HCT116 (cell line): ENCODE measurements around the gene NAALAD2. TPM values are rescaled to one million over a fixed set of nuclear protein-coding genes. Genes with fewer than 3 reads are reported as not detected.

Experiments used
- ATAC-seq: fragments of 200-7000 bp; cut with Tn5 transposase; 2 replicates; pipeline ENCODE4 v1.9.1; 2020; ENCODE audit warnings: mild to moderate bottlenecking, moderate library complexity
- BruUV-seq: library from RNA; stranded (reverse); fragments of 400-500 nt; replicated peaks from 2 replicates; lab custom pipeline; 2021; lab: Mats Ljungman, UMichigan
- CTCF ChIA-PET: fragments of 300-600 bp; sonication (Branson Sonifier 250); formaldehyde crosslinking; loops from one replicate; lab custom pipeline; 2021; ENCODE audit warnings: antibody characterized with exemption; lab: Charles Lee
- POLR2A ChIA-PET: fragments of 300-600, 350-600 bp; sonication (Branson Sonifier 250); formaldehyde crosslinking; loops from one replicate; lab custom pipeline; 2021; ENCODE audit warnings: antibody characterized with exemption; lab: Charles Lee
- RAD21 ChIA-PET, 2 experiments: fragments of 300-600 bp; sonication (Branson Sonifier 250); formaldehyde crosslinking; loops; one replicate each; lab custom pipeline; 2023; ENCODE audit warnings: low total read pairs in 2 of 2; ENCODE audit not compliant: uncharacterized antibody in 2 of 2, unreplicated experiment in 2 of 2, low non-redundant PET in 1 of 2; lab: Charles Lee
- DNase-seq: peaks from one replicate; pipeline ENCODE4 v3.0.0-alpha.2; 2010; ENCODE audit warnings: low read depth, low spot score
- H2AFZ ChIP-seq: fragments of 200-600 bp; shearing (Covaris generic), sonication (generic); 2 replicates; pipeline ENCODE4 v1.6.1; 2017; ENCODE audit warnings: low read depth, mixed run types, mixed read lengths, antibody characterized with exemption, low read length; ENCODE audit not compliant: poor library complexity, severe bottlenecking
- H3K27ac ChIP-seq: 2 replicates; pipeline ENCODE4 v1.5.1; 2012; ENCODE audit warnings: low read depth, low read length
- H3K27me3 ChIP-seq: fragments of 200-600 bp; sonication (generic); 2 replicates; pipeline ENCODE4 v1.6.1; 2016; ENCODE audit warnings: mixed run types, low read length, mixed read lengths; ENCODE audit not compliant: insufficient read depth
- H3K36me3 ChIP-seq, 2 experiments: fragments of 200-500 bp in 1 of 2; fragments of 200-600 bp in 1 of 2; sonication (Bioruptor generic) in 1 of 2; sonication (generic) in 1 of 2; 2 replicates each; pipeline versions ENCODE4 v1.5.1 to v1.6.1; 2014 to 2016; ENCODE audit warnings: low read length in 2 of 2, inconsistent platforms in 1 of 2, mixed read lengths in 1 of 2, mixed run types in 1 of 2; ENCODE audit not compliant: insufficient read depth in 2 of 2, control insufficient read depth in 1 of 2
- H3K4me1 ChIP-seq, 2 experiments: fragments of 200-600 bp in 1 of 2; sonication (generic) in 1 of 2; 2 replicates each; pipeline versions ENCODE4 v1.5.1 to v1.6.1; 2012 to 2017; ENCODE audit warnings: low read length in 2 of 2, inconsistent platforms in 1 of 2, mild to moderate bottlenecking in 1 of 2, mixed read lengths in 1 of 2, mixed run types in 1 of 2, moderate library complexity in 1 of 2; ENCODE audit not compliant: insufficient read depth in 2 of 2, control insufficient read depth in 1 of 2
- H3K4me2 ChIP-seq: fragments of 200-600 bp; sonication (generic); 2 replicates; pipeline ENCODE4 v1.6.1; 2017; ENCODE audit warnings: mixed run types, low read length, mixed read lengths
- H3K4me3 ChIP-seq, 2 experiments: fragments of 200-600 bp in 1 of 2; sonication (generic) in 1 of 2; replicated peaks in 1 of 2; 2 replicates each; pipeline ENCODE4 v1.5.1; 2011 to 2016; ENCODE audit warnings: low read length in 2 of 2, control low read depth in 1 of 2, low read depth in 1 of 2, mild to moderate bottlenecking in 1 of 2, mixed read lengths in 1 of 2, mixed run types in 1 of 2
- H3K79me2 ChIP-seq: fragments of 200-600 bp; sonication (generic); 2 replicates; pipeline ENCODE4 v1.6.1; 2017; ENCODE audit warnings: mild to moderate bottlenecking, mixed run types, low read length, moderate library complexity, mixed read lengths; ENCODE audit not compliant: insufficient read depth
- H3K9ac ChIP-seq: fragments of 200-600 bp; sonication (generic); 2 replicates; pipeline ENCODE4 v1.6.1; 2016; ENCODE audit warnings: low read length, mixed read lengths
- H3K9me2 ChIP-seq: fragments of 200-600 bp; sonication (generic), shearing (Covaris generic); 2 replicates; pipeline ENCODE4 v1.6.1; 2017; ENCODE audit warnings: mixed run types, mild to moderate bottlenecking, moderate library complexity; ENCODE audit not compliant: insufficient read depth
- H3K9me3 ChIP-seq, 2 experiments: fragments of 200-500 bp in 1 of 2; fragments of 200-600 bp in 1 of 2; sonication (Bioruptor generic) in 1 of 2; sonication (generic) in 1 of 2; 2 replicates each; pipeline ENCODE4 v1.6.1; 2014 to 2017; ENCODE audit warnings: low read length in 2 of 2, mixed read lengths in 2 of 2, inconsistent platforms in 1 of 2, low read depth in 1 of 2, mild to moderate bottlenecking in 1 of 2, mixed run types in 1 of 2, moderate library complexity in 1 of 2; ENCODE audit not compliant: control insufficient read depth in 1 of 2, insufficient read depth in 1 of 2
- H4K20me1 ChIP-seq: fragments of 200-600 bp; sonication (generic), shearing (Covaris generic); 2 replicates; pipeline ENCODE4 v1.6.1; 2017; ENCODE audit warnings: mixed run types, mild to moderate bottlenecking, moderate library complexity; ENCODE audit not compliant: insufficient read depth
- CBX3 ChIP-seq: IDR thresholded peaks from 2 replicates; pipeline ENCODE4 v1.6.1; 2012; ENCODE audit warnings: low read depth
- CEBPB ChIP-seq: IDR thresholded peaks from 2 replicates; pipeline ENCODE4 v1.6.1; 2012; ENCODE audit warnings: low read depth
- EZH2 ChIP-seq: fragments of 200-600 bp; sonication (generic); IDR thresholded peaks from 2 replicates; pipeline ENCODE4 v1.6.1; 2017; ENCODE audit warnings: antibody characterized with exemption, mixed run types
- EZH2phosphoT487 ChIP-seq: fragments of 200-600 bp; IDR thresholded peaks from 2 replicates; pipeline ENCODE4 v1.6.1; 2018; ENCODE audit warnings: antibody characterized with exemption, borderline replicate concordance
- FOSL1 ChIP-seq: IDR thresholded peaks from 2 replicates; pipeline ENCODE4 v1.6.1; 2012; ENCODE audit warnings: low read depth
- POLR2AphosphoS5 ChIP-seq: IDR thresholded peaks from 2 replicates; pipeline ENCODE4 v1.6.1; 2011; ENCODE audit warnings: mild to moderate bottlenecking, low read depth, low read length, moderate library complexity
- RAD21 ChIP-seq: IDR thresholded peaks from 2 replicates; pipeline ENCODE4 v1.6.1; 2012; ENCODE audit warnings: low read depth, mild to moderate bottlenecking
- SIN3A ChIP-seq: IDR thresholded peaks from 2 replicates; pipeline ENCODE4 v1.6.1; 2012; ENCODE audit warnings: low read depth
- SRF ChIP-seq: IDR thresholded peaks from 2 replicates; pipeline ENCODE4 v1.6.1; 2012; ENCODE audit warnings: low read depth
- YY1 ChIP-seq: IDR thresholded peaks from 2 replicates; pipeline ENCODE4 v1.6.1; 2011; ENCODE audit warnings: low read length, low read depth, moderate library complexity, mild to moderate bottlenecking; ENCODE audit not compliant: insufficient replicate concordance; ENCODE audit errors: extremely low read depth
- ZFX ChIP-seq: fragments of 450-650 bp; IDR thresholded peaks from 2 replicates; pipeline ENCODE4 v1.6.1; 2017
- ZNF274 ChIP-seq: fragments of 200-500 bp; sonication (Bioruptor generic); IDR thresholded peaks from 2 replicates; pipeline ENCODE4 v1.6.1; 2014; ENCODE audit warnings: mild to moderate bottlenecking, low read depth, low read length, inconsistent platforms
- intact Hi-C: fragments of 100-400 bp; cut with micrococcal nuclease; formaldehyde crosslinking; loops from 2 replicates; pipeline ENCODE4 v1.10.0; 2022
- total RNA-seq: library from RNA; stranded (reverse); gene quantifications from one replicate; pipeline ENCODE4 v1.2.1, GENCODE V29; 2021; ENCODE audit not compliant: unreplicated experiment
- TF ChIP-seq, protein P1 (sequence below): IDR thresholded peaks from 2 replicates; pipeline ENCODE4 v1.6.1; 2012
- TF ChIP-seq, protein P2 (sequence below), 3 experiments: fragments of 200-600 bp in 1 of 3; sonication (generic) in 1 of 3; IDR thresholded peaks in 2 of 3; conservative IDR thresholded peaks in 1 of 3; 2 replicates each; pipeline ENCODE4 v1.5.1; 2012 to 2017; ENCODE audit warnings: low read depth in 2 of 3, low read length in 2 of 3, antibody characterized with exemption in 1 of 3, borderline replicate concordance in 1 of 3, control low read depth in 1 of 3, mild to moderate bottlenecking in 1 of 3, mixed read lengths in 1 of 3, mixed run types in 1 of 3, moderate library complexity in 1 of 3; ENCODE audit not compliant: insufficient read depth in 1 of 3
- TF ChIP-seq, protein P3 (sequence below): IDR thresholded peaks from 2 replicates; pipeline ENCODE4 v1.6.1; 2012
- TF ChIP-seq, protein P4 (sequence below): IDR thresholded peaks from 2 replicates; pipeline ENCODE4 v1.6.1; 2012; ENCODE audit warnings: low read depth
- TF ChIP-seq, protein P5 (sequence below): IDR thresholded peaks from 2 replicates; pipeline ENCODE4 v1.6.1; 2011; ENCODE audit warnings: mild to moderate bottlenecking, low read length, moderate library complexity; ENCODE audit not compliant: insufficient replicate concordance; ENCODE audit errors: extremely low read depth

NAALAD2 gene
- total RNA-seq, 1 experiment from 2014 or later = not detected

DNA sequence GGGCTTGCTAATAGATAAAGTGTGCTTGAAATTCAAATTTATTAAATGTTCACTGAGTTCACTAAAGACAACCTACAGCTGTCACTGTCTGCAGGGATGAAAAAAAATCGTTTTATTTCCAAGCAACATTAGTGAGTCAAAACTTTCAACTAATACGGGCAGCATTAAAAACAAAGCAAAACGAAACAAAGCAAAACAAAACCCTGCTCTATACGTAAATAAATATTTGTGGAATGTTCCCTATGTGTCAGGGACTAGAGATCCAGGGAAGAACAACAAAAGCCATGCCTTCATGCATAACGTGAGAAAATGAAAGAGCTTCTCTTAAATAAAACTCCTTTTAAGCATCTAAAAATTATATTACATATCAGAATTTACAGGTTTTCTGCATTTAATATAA is 553 bp downstream of the NAALAD2 start:
- BruUV-seq = no TSS peak
- TF ChIP-seq SIN3A (no peak), EZH2 (no peak), FOSL1 (no peak), CEBPB (no peak), RAD21 (no peak), SRF (no peak), ZFX (no peak), POLR2AphosphoS5 (no peak), YY1 (no peak), ZNF274 (no peak), EZH2phosphoT487 (no peak), CBX3 (no peak)
- TF ChIP-seq, protein P1, sequence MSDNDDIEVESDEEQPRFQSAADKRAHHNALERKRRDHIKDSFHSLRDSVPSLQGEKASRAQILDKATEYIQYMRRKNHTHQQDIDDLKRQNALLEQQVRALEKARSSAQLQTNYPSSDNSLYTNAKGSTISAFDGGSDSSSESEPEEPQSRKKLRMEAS = no peak
- TF ChIP-seq, protein P2, sequence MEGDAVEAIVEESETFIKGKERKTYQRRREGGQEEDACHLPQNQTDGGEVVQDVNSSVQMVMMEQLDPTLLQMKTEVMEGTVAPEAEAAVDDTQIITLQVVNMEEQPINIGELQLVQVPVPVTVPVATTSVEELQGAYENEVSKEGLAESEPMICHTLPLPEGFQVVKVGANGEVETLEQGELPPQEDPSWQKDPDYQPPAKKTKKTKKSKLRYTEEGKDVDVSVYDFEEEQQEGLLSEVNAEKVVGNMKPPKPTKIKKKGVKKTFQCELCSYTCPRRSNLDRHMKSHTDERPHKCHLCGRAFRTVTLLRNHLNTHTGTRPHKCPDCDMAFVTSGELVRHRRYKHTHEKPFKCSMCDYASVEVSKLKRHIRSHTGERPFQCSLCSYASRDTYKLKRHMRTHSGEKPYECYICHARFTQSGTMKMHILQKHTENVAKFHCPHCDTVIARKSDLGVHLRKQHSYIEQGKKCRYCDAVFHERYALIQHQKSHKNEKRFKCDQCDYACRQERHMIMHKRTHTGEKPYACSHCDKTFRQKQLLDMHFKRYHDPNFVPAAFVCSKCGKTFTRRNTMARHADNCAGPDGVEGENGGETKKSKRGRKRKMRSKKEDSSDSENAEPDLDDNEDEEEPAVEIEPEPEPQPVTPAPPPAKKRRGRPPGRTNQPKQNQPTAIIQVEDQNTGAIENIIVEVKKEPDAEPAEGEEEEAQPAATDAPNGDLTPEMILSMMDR (IDR thresholded peaks at IDR 0.05 in 2 of 3, conservative IDR thresholded peaks at IDR 0.05 in 1 of 3; ENCODE audit: borderline replicate concordance in 1 of 3, insufficient read depth in 1 of 3, low read depth in 2 of 3, low read length in 2 of 3) = no peak
- TF ChIP-seq, protein P3, sequence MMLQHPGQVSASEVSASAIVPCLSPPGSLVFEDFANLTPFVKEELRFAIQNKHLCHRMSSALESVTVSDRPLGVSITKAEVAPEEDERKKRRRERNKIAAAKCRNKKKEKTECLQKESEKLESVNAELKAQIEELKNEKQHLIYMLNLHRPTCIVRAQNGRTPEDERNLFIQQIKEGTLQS = no peak
- TF ChIP-seq, protein P4, sequence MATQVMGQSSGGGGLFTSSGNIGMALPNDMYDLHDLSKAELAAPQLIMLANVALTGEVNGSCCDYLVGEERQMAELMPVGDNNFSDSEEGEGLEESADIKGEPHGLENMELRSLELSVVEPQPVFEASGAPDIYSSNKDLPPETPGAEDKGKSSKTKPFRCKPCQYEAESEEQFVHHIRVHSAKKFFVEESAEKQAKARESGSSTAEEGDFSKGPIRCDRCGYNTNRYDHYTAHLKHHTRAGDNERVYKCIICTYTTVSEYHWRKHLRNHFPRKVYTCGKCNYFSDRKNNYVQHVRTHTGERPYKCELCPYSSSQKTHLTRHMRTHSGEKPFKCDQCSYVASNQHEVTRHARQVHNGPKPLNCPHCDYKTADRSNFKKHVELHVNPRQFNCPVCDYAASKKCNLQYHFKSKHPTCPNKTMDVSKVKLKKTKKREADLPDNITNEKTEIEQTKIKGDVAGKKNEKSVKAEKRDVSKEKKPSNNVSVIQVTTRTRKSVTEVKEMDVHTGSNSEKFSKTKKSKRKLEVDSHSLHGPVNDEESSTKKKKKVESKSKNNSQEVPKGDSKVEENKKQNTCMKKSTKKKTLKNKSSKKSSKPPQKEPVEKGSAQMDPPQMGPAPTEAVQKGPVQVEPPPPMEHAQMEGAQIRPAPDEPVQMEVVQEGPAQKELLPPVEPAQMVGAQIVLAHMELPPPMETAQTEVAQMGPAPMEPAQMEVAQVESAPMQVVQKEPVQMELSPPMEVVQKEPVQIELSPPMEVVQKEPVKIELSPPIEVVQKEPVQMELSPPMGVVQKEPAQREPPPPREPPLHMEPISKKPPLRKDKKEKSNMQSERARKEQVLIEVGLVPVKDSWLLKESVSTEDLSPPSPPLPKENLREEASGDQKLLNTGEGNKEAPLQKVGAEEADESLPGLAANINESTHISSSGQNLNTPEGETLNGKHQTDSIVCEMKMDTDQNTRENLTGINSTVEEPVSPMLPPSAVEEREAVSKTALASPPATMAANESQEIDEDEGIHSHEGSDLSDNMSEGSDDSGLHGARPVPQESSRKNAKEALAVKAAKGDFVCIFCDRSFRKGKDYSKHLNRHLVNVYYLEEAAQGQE = no peak
- TF ChIP-seq, protein P5, sequence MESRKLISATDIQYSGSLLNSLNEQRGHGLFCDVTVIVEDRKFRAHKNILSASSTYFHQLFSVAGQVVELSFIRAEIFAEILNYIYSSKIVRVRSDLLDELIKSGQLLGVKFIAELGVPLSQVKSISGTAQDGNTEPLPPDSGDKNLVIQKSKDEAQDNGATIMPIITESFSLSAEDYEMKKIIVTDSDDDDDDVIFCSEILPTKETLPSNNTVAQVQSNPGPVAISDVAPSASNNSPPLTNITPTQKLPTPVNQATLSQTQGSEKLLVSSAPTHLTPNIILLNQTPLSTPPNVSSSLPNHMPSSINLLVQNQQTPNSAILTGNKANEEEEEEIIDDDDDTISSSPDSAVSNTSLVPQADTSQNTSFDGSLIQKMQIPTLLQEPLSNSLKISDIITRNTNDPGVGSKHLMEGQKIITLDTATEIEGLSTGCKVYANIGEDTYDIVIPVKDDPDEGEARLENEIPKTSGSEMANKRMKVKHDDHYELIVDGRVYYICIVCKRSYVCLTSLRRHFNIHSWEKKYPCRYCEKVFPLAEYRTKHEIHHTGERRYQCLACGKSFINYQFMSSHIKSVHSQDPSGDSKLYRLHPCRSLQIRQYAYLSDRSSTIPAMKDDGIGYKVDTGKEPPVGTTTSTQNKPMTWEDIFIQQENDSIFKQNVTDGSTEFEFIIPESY = no peak
- H4K20me1 ChIP-seq = no peaks in the 10 kb centered on the region
- H3K79me2 ChIP-seq = no peaks in the 10 kb centered on the region
- H3K4me1 ChIP-seq = no peaks in the 10 kb centered on the region
- H3K4me2 ChIP-seq = no peak overlapping the region
- CTCF ChIA-PET = no interaction called here
- H3K9me3 ChIP-seq = no peaks in the 10 kb centered on the region
- no peaks in the 10 kb centered on the region for H3K36me3 ChIP-seq
- no peak for ATAC-seq
- no peak overlapping the region for H3K4me3 ChIP-seq
- DNase-seq = no peak
- no peak overlapping the region for H3K9ac ChIP-seq
- peaks cover 17% of the 10 kb centered on the region for H3K27me3 ChIP-seq
- no peaks in the 10 kb centered on the region for H3K9me2 ChIP-seq
- H2AFZ ChIP-seq = no peak overlapping the region
- no peak overlapping the region for H3K27ac ChIP-seq
- intact Hi-C loops = no loop called here
- POLR2A ChIA-PET = no interaction called here
- RAD21 ChIA-PET = no interaction called here
